Measurements from ENCODE around the gene MACIR. TPM values are rescaled to one million over a fixed set of nuclear protein-coding genes. Genes with fewer than 3 reads are reported as not detected.

Gene MACIR
- total RNA-seq, 2 experiments from 2014 or later, result 7.9 to 8.0 TPM

GRCh38 chr5:103262422-103262871 lies 3.9 kb downstream of the MACIR start:
- no peak overlapping the region for H3K4me3 Mint-ChIP-seq
- H3K4me1 Mint-ChIP-seq, result peaks cover 27% of the 10 kb centered on the region
- H3K36me3 Mint-ChIP-seq, result peaks cover 8% of the 10 kb centered on the region
- DNase-seq, result no peak
- H3K27me3 Mint-ChIP-seq, result no peaks in the 10 kb centered on the region
- H3K27ac Mint-ChIP-seq, result no peak overlapping the region
- H3K9me3 Mint-ChIP-seq, result no peaks in the 10 kb centered on the region

DNA sequence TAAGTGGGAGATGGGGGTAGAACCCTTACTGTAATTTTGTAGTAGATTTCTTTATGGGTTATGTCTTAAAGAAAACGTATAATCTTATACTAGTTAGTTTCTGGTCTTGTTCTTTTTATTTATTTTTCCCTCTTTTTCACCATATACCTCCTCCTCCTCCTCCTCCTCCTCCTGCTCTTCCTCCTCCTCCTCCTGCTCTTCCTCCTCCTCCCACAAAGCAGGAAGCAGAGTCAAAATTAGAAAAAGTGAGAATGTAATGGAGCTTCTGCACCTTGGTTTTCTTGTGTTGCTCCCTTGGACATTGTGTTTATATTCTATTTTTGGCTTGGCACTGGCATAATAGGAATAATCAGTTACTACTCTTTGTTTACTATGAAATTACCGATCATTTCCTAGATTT lies 4.5 kb downstream of the MACIR start:
- no peaks in the 10 kb centered on the region for H3K9me3 Mint-ChIP-seq
- H3K36me3 Mint-ChIP-seq, result peaks cover 11% of the 10 kb centered on the region
- no peak for DNase-seq
- peaks cover 27% of the 10 kb centered on the region for H3K4me1 Mint-ChIP-seq
- no peaks in the 10 kb centered on the region for H3K27me3 Mint-ChIP-seq
- H3K27ac Mint-ChIP-seq, result no peak overlapping the region
- H3K4me3 Mint-ChIP-seq, result no peak overlapping the region

DNA sequence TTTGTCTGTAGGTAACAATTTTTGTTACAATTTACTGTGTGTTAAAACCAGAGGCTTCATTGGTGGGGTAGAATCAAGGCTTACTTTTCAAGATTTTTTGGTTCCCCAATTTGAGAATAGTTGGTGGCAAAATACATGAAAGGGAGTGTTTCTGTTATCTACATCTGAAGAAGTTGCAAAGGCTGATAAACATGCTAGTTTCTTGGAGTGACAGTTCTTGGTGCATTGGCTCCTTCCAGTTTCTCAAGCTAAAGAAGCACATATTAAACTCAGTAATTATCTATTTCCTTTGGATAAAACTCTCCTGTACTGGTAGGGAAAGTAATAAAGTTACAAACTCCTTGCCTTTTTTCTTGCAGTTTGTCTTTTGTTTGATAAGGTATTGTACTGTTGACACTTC lies 5.9 kb downstream of the MACIR start:
- Mint-ChIP-seq H3K36me3 (peaks cover 15% of the 10 kb centered on the region), H3K27ac (no peak overlapping the region), H3K9me3 (no peaks in the 10 kb centered on the region), H3K4me3 (no peak overlapping the region), H3K4me1 (peaks cover 30% of the 10 kb centered on the region), H3K27me3 (no peaks in the 10 kb centered on the region)
- DNase-seq, result no peak

DNA sequence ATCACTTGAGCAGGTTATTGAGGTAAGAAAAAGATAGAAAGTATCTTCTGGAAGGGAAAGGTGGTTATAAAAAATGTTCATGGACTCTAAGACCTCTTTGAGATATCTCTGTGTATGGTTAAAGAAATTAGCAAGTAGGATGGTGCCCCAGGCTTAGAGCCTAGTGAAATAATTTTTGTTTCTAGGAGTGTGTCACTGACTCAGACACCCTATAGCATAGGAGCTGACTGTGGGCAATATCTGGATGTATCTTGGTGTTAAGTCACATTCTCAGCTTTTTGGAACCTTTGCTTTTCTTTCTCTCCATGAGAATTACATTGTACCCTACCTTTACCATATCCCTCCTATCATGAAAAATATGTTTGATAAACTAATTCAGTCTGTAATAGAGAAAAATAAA lies 12.0 kb downstream of the MACIR start:
- Mint-ChIP-seq H3K27ac (no peak overlapping the region), H3K36me3 (peaks cover 18% of the 10 kb centered on the region), H3K9me3 (no peaks in the 10 kb centered on the region), H3K4me1 (peaks cover 14% of the 10 kb centered on the region), H3K4me3 (no peak overlapping the region), H3K27me3 (no peaks in the 10 kb centered on the region)
- no peak for DNase-seq

- Mint-ChIP-seq H3K9me3 (no peaks in the 10 kb centered on the region), H3K4me1 (peaks cover 14% of the 10 kb centered on the region), H3K36me3 (peaks cover 22% of the 10 kb centered on the region), H3K27ac (no peak overlapping the region), H3K27me3 (no peaks in the 10 kb centered on the region), H3K4me3 (no peak overlapping the region)
- no peak for DNase-seq
Observed at GRCh38 chr5:103271570-103272289, 13.2 kb downstream of the MACIR start.

DNA sequence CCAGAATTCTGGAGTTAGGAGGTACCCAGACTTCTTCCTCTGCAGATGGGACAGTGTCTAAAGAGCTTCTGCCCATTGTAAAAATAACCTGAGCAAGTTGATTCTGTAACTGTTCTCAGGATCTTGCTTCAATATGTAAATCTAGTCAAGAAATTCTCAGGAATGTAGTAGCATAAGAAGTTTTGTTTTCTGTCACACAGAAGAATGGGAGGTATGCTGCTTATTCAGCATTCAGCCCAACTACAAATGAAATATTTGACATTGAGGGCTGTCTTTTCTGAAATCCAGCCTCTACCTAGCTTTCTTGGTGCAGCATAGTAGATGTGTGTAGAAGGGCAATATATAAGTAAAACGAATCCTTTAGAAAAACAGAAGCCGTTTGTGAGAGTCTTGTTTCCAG lies 13.8 kb downstream of the MACIR start:
- no peaks in the 10 kb centered on the region for H3K27me3 Mint-ChIP-seq
- no peaks in the 10 kb centered on the region for H3K9me3 Mint-ChIP-seq
- H3K36me3 Mint-ChIP-seq, result peaks cover 20% of the 10 kb centered on the region
- no peak overlapping the region for H3K4me3 Mint-ChIP-seq
- no peak overlapping the region for H3K27ac Mint-ChIP-seq
- no peak for DNase-seq
- peaks cover 14% of the 10 kb centered on the region for H3K4me1 Mint-ChIP-seq

GRCh38 chr5:103273952-103274351 lies 15.4 kb downstream of the MACIR start:
- Mint-ChIP-seq H3K27ac (no peak overlapping the region), H3K9me3 (no peaks in the 10 kb centered on the region), H3K4me3 (no peak overlapping the region), H3K36me3 (peaks cover 13% of the 10 kb centered on the region), H3K4me1 (peaks cover 10% of the 10 kb centered on the region), H3K27me3 (no peaks in the 10 kb centered on the region)
- DNase-seq, result no peak

DNA sequence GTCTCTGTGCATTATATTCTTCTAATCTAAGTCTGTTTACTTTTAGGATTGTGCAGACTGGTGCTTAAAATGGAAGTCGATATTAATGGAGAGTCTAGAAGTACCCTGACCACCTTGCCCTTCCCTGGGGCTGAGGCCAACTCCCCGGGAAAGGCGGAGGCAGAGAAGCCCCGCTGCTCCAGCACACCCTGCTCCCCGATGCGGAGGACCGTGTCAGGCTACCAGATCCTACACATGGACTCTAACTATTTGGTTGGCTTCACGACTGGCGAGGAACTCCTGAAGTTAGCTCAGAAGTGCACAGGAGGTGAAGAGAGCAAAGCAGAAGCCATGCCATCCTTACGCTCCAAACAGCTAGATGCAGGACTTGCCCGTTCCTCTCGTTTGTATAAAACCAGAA lies 17.3 kb downstream of the MACIR start:
- H3K36me3 Mint-ChIP-seq, result peaks cover 10% of the 10 kb centered on the region
- H3K4me1 Mint-ChIP-seq, result peaks cover 2% of the 10 kb centered on the region
- no peaks in the 10 kb centered on the region for H3K9me3 Mint-ChIP-seq
- no peak overlapping the region for H3K27ac Mint-ChIP-seq
- no peak overlapping the region for H3K4me3 Mint-ChIP-seq
- H3K27me3 Mint-ChIP-seq, result no peaks in the 10 kb centered on the region
- no peak for DNase-seq

GRCh38 chr5:103280967-103281366 lies 22.4 kb downstream of the MACIR start:
- peaks cover 5% of the 10 kb centered on the region for H3K36me3 Mint-ChIP-seq
- no peaks in the 10 kb centered on the region for H3K4me1 Mint-ChIP-seq
- DNase-seq, result no peak
- H3K4me3 Mint-ChIP-seq, result no peak overlapping the region
- H3K9me3 Mint-ChIP-seq, result no peaks in the 10 kb centered on the region
- H3K27me3 Mint-ChIP-seq, result no peaks in the 10 kb centered on the region
- H3K27ac Mint-ChIP-seq, result no peak overlapping the region

GRCh38 chr5:103283120-103283519 lies 24.6 kb downstream of the MACIR start:
- no peak overlapping the region for H3K27ac Mint-ChIP-seq
- H3K4me3 Mint-ChIP-seq, result no peak overlapping the region
- no peak for DNase-seq
- no peaks in the 10 kb centered on the region for H3K36me3 Mint-ChIP-seq
- no peaks in the 10 kb centered on the region for H3K9me3 Mint-ChIP-seq
- no peaks in the 10 kb centered on the region for H3K27me3 Mint-ChIP-seq
- H3K4me1 Mint-ChIP-seq, result no peaks in the 10 kb centered on the region

DNA sequence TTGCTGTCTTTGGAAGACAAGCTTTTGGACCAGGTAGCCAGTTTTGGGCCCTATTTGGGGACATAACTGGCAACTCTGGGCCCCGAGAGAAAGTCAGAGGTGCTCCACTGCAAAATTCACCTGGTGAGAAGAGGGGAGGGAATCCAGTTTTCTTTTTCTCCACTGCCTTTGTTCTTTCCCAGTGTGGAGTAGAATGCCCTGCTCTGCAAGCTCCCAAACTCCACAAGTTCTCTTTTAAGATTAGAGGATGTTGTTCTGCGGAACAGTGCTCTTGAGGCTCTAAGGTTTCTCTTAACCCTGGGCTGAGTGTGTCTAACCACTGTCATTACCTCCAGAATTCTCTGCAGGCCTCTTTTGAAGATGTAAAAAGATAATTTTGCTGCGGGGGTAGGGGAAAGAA lies 25.3 kb downstream of the MACIR start:
- H3K4me3 Mint-ChIP-seq, result no peak overlapping the region

DNA sequence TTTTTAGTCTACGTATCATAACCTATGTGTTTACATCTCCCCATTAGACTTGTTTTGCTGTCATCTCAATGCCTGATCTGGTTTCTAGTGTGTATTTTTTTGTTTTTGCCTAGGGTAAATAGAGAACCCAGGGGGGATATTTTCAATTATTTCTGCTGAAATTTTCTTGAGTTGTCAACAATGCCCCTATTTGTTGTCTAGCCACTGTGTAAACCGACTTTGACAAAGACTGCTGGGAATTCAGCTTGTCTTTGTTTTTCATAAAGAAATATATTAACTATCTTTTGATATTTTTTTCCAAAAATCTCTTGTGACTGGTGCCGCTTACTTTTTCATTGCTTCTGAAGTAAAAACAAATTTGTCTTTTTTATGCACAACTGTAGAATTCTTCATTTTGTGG lies 28.1 kb downstream of the MACIR start:
- Mint-ChIP-seq H3K4me3 (no peak overlapping the region), H3K36me3 (no peaks in the 10 kb centered on the region), H3K27ac (no peak overlapping the region), H3K4me1 (no peaks in the 10 kb centered on the region), H3K9me3 (no peaks in the 10 kb centered on the region), H3K27me3 (peaks cover 4% of the 10 kb centered on the region)
- DNase-seq, result no peak

More for the DNA sequence above, 25.3 kb downstream of the MACIR start:
- H3K27me3 Mint-ChIP-seq, result no peaks in the 10 kb centered on the region
- H3K9me3 Mint-ChIP-seq, result no peaks in the 10 kb centered on the region
- no peak overlapping the region for H3K27ac Mint-ChIP-seq
- DNase-seq, result no peak
- no peaks in the 10 kb centered on the region for H3K4me1 Mint-ChIP-seq
- no peaks in the 10 kb centered on the region for H3K36me3 Mint-ChIP-seq

DNA sequence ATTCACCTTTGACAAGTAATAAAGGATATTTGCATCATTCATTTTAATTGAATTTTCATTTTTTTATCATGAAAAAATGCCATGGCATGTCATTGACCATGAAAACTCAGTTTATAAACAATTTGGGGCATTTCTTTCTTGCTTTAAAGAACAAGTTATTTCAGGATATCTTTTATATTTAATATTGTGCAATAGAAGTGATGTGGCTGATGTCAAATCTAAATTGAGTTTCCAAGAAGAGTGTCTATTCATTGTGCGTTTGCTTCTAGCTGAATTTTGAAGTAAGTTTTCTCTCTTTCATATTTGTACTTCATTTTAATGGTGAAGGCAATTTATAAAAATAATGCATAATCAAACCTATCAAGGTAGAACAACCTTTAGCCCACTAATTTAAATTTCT lies 30.5 kb downstream of the MACIR start:
- no peak for DNase-seq
- Mint-ChIP-seq H3K4me1 (no peaks in the 10 kb centered on the region), H3K27me3 (peaks cover 4% of the 10 kb centered on the region), H3K27ac (no peak overlapping the region), H3K9me3 (no peaks in the 10 kb centered on the region), H3K36me3 (no peaks in the 10 kb centered on the region), H3K4me3 (no peak overlapping the region)

GRCh38 chr5:103290846-103291245 lies 32.3 kb downstream of the MACIR start:
- Mint-ChIP-seq H3K36me3 (no peaks in the 10 kb centered on the region), H3K4me3 (no peak overlapping the region), H3K9me3 (no peaks in the 10 kb centered on the region), H3K4me1 (no peaks in the 10 kb centered on the region), H3K27me3 (peaks cover 4% of the 10 kb centered on the region), H3K27ac (no peak overlapping the region)
- no peak for DNase-seq

DNA sequence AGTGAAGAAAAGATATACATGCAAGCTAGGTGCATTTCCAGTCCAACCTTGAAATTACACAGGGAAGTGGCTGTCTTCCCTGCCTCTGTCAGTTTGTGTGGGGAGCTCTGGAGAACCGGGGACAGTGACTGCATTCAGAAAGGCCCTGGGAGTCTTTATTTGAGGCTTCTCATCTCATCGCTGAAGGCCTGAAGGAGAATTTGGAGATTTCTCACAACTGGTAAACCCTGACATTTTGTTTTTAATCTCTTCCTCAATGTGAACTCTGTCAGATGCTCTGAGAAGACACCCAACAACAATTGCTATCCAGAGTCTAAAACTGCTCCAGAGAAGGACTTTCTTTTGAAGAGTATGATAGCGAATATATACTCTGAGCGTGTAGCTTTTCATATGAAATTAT lies 33.0 kb downstream of the MACIR start:
- Mint-ChIP-seq H3K4me1 (no peaks in the 10 kb centered on the region), H3K4me3 (no peak overlapping the region)

GRCh38 chr5:103293099-103293498 lies 34.5 kb downstream of the MACIR start:
- no peak overlapping the region for H3K4me3 Mint-ChIP-seq
- H3K9me3 Mint-ChIP-seq, result no peaks in the 10 kb centered on the region
- no peaks in the 10 kb centered on the region for H3K36me3 Mint-ChIP-seq
- DNase-seq, result no peak
- H3K27me3 Mint-ChIP-seq, result peaks cover 4% of the 10 kb centered on the region
- no peak overlapping the region for H3K27ac Mint-ChIP-seq
- H3K4me1 Mint-ChIP-seq, result no peaks in the 10 kb centered on the region

More for the DNA sequence above, 33.0 kb downstream of the MACIR start:
- DNase-seq, result no peak
- Mint-ChIP-seq H3K9me3 (no peaks in the 10 kb centered on the region), H3K27ac (no peak overlapping the region), H3K27me3 (peaks cover 4% of the 10 kb centered on the region), H3K36me3 (no peaks in the 10 kb centered on the region)
